ENCODE data around the gene MAG. TPM values are rescaled to one million over a fixed set of nuclear protein-coding genes. Genes with fewer than 3 reads are reported as not detected.

MAG gene
- total and polyA plus RNA-seq, 2 of the 13 experiments (the other 11 are each of a cell fraction or from before 2014, with no cell fraction given), result 0.20 to 1.3 TPM

DNA sequence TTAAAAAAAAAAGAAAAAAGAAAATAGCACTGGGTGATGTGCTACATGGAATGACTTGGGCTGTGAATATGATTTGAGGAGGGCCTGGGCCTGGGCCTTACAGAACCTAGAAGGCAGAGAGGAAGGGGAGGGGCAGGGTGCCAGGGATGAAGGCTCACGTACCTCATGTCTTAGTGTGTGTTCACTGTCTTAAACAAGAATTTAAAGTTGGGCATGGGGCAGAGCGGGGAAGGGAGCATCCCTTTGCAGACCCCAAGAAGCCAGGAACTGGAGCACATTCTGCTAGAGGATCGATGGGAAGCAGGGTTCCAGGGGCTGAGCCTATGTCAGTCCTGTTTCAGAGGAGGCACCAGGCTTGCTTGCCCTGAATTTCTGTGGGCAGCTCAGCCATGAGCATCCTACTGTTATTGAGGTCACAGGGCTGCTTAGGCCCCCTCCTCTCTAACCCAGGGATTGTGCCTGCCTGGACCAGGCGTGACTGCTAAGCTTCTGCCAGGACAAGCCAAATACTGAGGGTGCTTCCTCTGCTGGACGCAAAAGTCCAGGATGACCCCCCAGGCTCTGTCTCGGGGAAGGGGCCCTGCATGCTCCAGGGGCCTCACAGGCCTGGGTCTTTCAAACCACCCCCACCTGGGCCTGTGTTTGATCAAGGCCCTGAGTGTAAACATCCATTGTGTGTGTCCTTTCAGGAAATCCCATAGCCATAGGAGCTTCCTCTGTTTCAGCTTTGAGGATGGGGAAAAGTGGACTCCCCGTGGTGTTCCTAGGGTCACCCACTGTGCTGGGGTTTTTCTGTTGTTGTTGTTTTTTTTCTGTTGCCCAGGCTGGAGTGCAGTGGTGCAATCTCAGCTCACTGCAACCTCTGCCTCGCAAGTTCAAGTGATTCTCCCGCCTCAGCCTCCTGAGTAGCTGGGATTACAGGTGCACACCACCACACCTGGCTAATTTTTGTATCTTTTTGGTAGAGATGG lies 38.4 kb upstream of the MAG start (continued):
- TF ChIP-seq ARNT (IDR thresholded peaks at IDR 0.05) (no peak), ZNF230 (CRISPR knock-in tag; IDR thresholded peaks at IDR 0.05) (no peak), ZNF7 (CRISPR knock-in tag; IDR thresholded peaks at IDR 0.05) (no peak), ZBTB7B (CRISPR knock-in tag; IDR thresholded peaks at IDR 0.05) (peak; percentile 83), ZNF251 (CRISPR knock-in tag; IDR thresholded peaks at IDR 0.05) (no peak), PRMT3 (CRISPR knock-in tag; IDR thresholded peaks at IDR 0.05; ENCODE audit: borderline replicate concordance, low read depth) (no peak), HNRNPLL (IDR thresholded peaks at IDR 0.05; ENCODE audit: low read depth, low read length, poor library complexity, severe bottlenecking) (no peak), TBL1XR1 (IDR thresholded peaks at IDR 0.05; ENCODE audit: borderline replicate concordance, low read length, partially characterized antibody) (no peak), ZNF547 (CRISPR knock-in tag; IDR thresholded peaks at IDR 0.05) (no peak), PTBP1 (IDR thresholded peaks at IDR 0.05; ENCODE audit: low read depth, low read length, poor library complexity, severe bottlenecking) (no peak), RBFOX2 (IDR thresholded peaks at IDR 0.05; ENCODE audit: low read depth, low read length) (no peak), KDM2A (CRISPR knock-in tag; IDR thresholded peaks at IDR 0.05; ENCODE audit: borderline replicate concordance, low read depth) (peak; percentile 47; the same call in 1 of the 2 replicates), ELF3 (CRISPR knock-in tag; IDR thresholded peaks at IDR 0.05) (peak; percentile 90), DR1 (CRISPR knock-in tag; IDR thresholded peaks at IDR 0.05) (no peak), POLR2AphosphoS2 (IDR thresholded peaks at IDR 0.05; ENCODE audit: low read depth, low read length) (no peak), MBD4 (IDR thresholded peaks at IDR 0.05; ENCODE audit: borderline replicate concordance, low read length) (no peak), FOXA1 (IDR thresholded peaks at IDR 0.05) (0 out of 2 replicates have a peak, but pooled peaks have one; percentile 27), FOXA1 (CRISPR knock-in tag; IDR thresholded peaks at IDR 0.05) (peak; percentile 88), NFYB (CRISPR knock-in tag; IDR thresholded peaks at IDR 0.05) (no peak)
- TF ChIP-seq, protein P1, sequence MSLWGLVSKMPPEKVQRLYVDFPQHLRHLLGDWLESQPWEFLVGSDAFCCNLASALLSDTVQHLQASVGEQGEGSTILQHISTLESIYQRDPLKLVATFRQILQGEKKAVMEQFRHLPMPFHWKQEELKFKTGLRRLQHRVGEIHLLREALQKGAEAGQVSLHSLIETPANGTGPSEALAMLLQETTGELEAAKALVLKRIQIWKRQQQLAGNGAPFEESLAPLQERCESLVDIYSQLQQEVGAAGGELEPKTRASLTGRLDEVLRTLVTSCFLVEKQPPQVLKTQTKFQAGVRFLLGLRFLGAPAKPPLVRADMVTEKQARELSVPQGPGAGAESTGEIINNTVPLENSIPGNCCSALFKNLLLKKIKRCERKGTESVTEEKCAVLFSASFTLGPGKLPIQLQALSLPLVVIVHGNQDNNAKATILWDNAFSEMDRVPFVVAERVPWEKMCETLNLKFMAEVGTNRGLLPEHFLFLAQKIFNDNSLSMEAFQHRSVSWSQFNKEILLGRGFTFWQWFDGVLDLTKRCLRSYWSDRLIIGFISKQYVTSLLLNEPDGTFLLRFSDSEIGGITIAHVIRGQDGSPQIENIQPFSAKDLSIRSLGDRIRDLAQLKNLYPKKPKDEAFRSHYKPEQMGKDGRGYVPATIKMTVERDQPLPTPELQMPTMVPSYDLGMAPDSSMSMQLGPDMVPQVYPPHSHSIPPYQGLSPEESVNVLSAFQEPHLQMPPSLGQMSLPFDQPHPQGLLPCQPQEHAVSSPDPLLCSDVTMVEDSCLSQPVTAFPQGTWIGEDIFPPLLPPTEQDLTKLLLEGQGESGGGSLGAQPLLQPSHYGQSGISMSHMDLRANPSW (CRISPR knock-in tag; IDR thresholded peaks at IDR 0.05; ENCODE audit: borderline replicate concordance), result no peak
- TF ChIP-seq, protein P2, sequence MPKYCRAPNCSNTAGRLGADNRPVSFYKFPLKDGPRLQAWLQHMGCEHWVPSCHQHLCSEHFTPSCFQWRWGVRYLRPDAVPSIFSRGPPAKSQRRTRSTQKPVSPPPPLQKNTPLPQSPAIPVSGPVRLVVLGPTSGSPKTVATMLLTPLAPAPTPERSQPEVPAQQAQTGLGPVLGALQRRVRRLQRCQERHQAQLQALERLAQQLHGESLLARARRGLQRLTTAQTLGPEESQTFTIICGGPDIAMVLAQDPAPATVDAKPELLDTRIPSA (CRISPR knock-in tag; IDR thresholded peaks at IDR 0.05; ENCODE audit: borderline replicate concordance), result no peak
- TF ChIP-seq, protein P3, sequence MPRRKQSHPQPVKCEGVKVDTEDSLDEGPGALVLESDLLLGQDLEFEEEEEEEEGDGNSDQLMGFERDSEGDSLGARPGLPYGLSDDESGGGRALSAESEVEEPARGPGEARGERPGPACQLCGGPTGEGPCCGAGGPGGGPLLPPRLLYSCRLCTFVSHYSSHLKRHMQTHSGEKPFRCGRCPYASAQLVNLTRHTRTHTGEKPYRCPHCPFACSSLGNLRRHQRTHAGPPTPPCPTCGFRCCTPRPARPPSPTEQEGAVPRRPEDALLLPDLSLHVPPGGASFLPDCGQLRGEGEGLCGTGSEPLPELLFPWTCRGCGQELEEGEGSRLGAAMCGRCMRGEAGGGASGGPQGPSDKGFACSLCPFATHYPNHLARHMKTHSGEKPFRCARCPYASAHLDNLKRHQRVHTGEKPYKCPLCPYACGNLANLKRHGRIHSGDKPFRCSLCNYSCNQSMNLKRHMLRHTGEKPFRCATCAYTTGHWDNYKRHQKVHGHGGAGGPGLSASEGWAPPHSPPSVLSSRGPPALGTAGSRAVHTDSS (CRISPR knock-in tag; conservative IDR thresholded peaks at IDR 0.05), result no peak
- TF ChIP-seq, protein P4, sequence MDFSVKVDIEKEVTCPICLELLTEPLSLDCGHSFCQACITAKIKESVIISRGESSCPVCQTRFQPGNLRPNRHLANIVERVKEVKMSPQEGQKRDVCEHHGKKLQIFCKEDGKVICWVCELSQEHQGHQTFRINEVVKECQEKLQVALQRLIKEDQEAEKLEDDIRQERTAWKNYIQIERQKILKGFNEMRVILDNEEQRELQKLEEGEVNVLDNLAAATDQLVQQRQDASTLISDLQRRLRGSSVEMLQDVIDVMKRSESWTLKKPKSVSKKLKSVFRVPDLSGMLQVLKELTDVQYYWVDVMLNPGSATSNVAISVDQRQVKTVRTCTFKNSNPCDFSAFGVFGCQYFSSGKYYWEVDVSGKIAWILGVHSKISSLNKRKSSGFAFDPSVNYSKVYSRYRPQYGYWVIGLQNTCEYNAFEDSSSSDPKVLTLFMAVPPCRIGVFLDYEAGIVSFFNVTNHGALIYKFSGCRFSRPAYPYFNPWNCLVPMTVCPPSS (IDR thresholded peaks at IDR 0.05), result no peak
